ENCODE data around the gene STK32B.
"Not testable (repeated sequence)": the region's sequence is repeated elsewhere in the genome, so short reads cannot be mapped to it uniquely, and the experiment has no call there.

The STK32B gene

DNA sequence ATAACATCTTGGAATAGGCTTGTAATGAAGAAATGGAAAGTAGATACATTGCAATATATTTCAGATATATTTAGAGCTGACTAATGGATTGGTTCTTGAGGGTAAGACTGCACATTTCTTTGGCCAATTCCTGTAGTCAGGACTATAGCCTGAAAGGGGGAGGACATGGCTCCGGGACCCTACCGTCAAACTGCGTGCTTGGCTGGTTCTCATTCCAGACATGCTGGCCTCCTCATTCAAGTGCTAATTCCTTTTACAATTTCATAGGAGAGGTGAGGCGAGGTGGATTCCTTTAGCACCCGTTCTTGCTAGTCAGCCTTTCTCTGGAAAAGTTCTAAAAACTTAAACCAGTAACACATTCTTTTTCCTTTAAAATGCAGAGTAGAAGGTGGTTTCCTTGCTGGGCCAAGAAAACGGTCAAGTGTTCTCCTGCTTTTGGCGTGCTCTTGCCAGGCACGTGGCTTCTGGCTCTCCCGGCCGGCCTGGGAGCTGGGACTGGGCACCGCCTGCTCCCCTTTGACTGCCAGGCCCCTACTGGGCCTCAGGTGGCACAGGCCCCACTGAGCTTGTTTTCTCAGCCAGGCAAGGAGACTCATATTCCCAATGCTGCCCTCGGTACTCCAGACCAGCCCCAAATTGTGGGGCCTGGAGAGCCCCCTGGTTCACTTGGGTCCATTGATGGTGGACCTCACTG is 167.2 kb downstream of the STK32B start:
- Histone ChIP-seq H3K4me3 (ENCODE audit: low read length in 2 of 2) (no peak overlapping the region), H3K9ac (ENCODE audit: low read length in 2 of 2) (no peak overlapping the region), H3K27me3 (ENCODE audit: control insufficient read depth in 1 of 2, insufficient read depth in 2 of 2, low read length in 2 of 2) (no peaks in the 10 kb centered on the region), H3K27ac (ENCODE audit: low read length) (no peak overlapping the region), H3K9me3 (ENCODE audit: control insufficient read depth in 2 of 2, low read length in 2 of 2) (peaks cover 3 to 4% of the 10 kb centered on the region in 2 donors), H3K36me3 (ENCODE audit: control insufficient read depth in 2 of 2, insufficient read depth in 2 of 2, low read length in 2 of 2) (no peaks in the 10 kb centered on the region), H3K4me1 (ENCODE audit: control insufficient read depth, insufficient read depth, low read length) (no peaks in the 10 kb centered on the region)

DNA sequence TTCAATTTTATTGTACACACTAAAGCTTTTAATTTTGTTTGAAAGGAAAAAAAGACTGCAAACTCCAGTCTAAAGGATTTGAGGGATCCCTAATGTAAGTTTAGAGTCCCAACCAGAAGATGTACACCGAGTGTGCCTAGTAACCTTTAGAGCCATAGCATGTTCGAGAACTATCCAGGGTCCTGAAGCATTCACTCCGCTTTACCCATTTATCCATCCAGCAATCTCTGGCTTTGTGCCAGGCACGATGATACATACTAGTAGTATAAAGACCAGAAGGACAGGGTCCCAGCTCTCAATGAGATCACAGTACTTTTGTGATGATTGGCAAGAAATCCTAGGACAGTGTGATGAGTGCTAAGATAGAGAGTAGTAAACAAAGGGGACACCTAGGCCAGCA is 168.7 kb downstream of the STK32B start:
- H3K9me3 ChIP-seq (ENCODE audit: control insufficient read depth in 2 of 2, low read length in 2 of 2) = peaks cover 3 to 4% of the 10 kb centered on the region in 2 donors
- H3K27me3 ChIP-seq (ENCODE audit: control insufficient read depth in 1 of 2, insufficient read depth in 2 of 2, low read length in 2 of 2) = no peaks in the 10 kb centered on the region
- no peaks in the 10 kb centered on the region for H3K36me3 ChIP-seq (ENCODE audit: control insufficient read depth in 2 of 2, insufficient read depth in 2 of 2, low read length in 2 of 2)
- no peak overlapping the region for H3K27ac ChIP-seq (ENCODE audit: low read length)
- H3K4me3 ChIP-seq (ENCODE audit: low read length in 2 of 2) = no peak overlapping the region
- H3K9ac ChIP-seq (ENCODE audit: low read length in 2 of 2) = no peak overlapping the region
- H3K4me1 ChIP-seq (ENCODE audit: control insufficient read depth, insufficient read depth, low read length) = no peaks in the 10 kb centered on the region

DNA sequence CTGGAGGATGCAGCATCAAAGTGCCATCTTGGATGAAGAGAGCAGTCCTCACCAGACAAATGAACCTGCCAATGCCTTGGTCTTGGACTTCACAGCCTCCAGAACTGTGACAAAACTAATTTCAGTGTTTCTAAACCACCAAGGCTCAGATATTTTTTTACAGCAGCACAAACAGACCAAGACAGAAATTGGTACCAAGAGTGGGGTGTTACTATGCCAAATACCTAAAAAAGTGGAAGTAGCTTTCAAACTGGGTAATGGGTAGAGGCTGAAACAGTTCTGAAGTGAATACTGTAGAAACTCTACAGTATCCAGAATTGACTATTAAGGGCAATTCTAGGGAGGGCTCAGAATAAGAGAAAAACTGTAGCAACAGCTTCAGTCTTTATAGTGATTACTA is 170.8 kb downstream of the STK32B start:
- H3K27ac ChIP-seq (ENCODE audit: low read length) = no peak overlapping the region
- H3K36me3 ChIP-seq (ENCODE audit: control insufficient read depth in 2 of 2, insufficient read depth in 2 of 2, low read length in 2 of 2) = no peaks in the 10 kb centered on the region
- no peak overlapping the region for H3K4me3 ChIP-seq (ENCODE audit: low read length in 2 of 2)
- H3K27me3 ChIP-seq (ENCODE audit: control insufficient read depth in 1 of 2, insufficient read depth in 2 of 2, low read length in 2 of 2) = no peaks in the 10 kb centered on the region
- H3K9ac ChIP-seq (ENCODE audit: low read length in 2 of 2) = no peak overlapping the region
- peaks cover 3 to 4% of the 10 kb centered on the region in 2 donors for H3K9me3 ChIP-seq (ENCODE audit: control insufficient read depth in 2 of 2, low read length in 2 of 2)
- no peaks in the 10 kb centered on the region for H3K4me1 ChIP-seq (ENCODE audit: control insufficient read depth, insufficient read depth, low read length)

DNA sequence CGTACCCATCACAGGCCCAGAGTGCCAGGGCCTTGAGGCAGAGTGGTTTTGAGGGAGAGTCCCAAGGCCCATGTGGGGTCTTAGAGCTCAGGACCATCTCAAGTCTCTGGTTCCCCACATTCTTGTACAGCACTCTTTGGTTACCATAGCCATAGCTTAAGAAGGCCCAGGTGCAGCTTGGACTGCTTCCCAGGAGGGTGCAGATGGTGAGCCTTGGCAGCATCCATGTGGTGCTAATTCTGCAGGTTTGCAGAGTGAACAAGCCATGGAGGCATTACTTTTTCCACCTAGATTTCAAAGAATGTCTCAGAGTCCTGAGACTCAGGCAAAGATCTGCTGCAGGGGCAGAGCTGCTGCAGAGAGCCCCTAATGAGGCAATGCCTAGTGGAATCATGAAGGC is 171.7 kb downstream of the STK32B start:
- Histone ChIP-seq H3K36me3 (ENCODE audit: control insufficient read depth in 2 of 2, insufficient read depth in 2 of 2, low read length in 2 of 2) (no peaks in the 10 kb centered on the region), H3K4me1 (ENCODE audit: control insufficient read depth, insufficient read depth, low read length) (no peaks in the 10 kb centered on the region), H3K4me3 (ENCODE audit: low read length in 2 of 2) (no peak overlapping the region), H3K9me3 (ENCODE audit: control insufficient read depth in 2 of 2, low read length in 2 of 2) (peaks cover 3 to 4% of the 10 kb centered on the region in 2 donors), H3K27me3 (ENCODE audit: control insufficient read depth in 1 of 2, insufficient read depth in 2 of 2, low read length in 2 of 2) (no peaks in the 10 kb centered on the region), H3K9ac (ENCODE audit: low read length in 2 of 2) (no peak overlapping the region), H3K27ac (ENCODE audit: low read length) (no peak overlapping the region)

- Histone ChIP-seq H3K27me3 (ENCODE audit: control insufficient read depth in 1 of 2, insufficient read depth in 2 of 2, low read length in 2 of 2) (no peaks in the 10 kb centered on the region), H3K9me3 (ENCODE audit: control insufficient read depth in 2 of 2, low read length in 2 of 2) (peaks cover 3 to 4% of the 10 kb centered on the region in 2 donors), H3K36me3 (ENCODE audit: control insufficient read depth in 2 of 2, insufficient read depth in 2 of 2, low read length in 2 of 2) (no peaks in the 10 kb centered on the region), H3K27ac (ENCODE audit: low read length) (no peak overlapping the region), H3K4me1 (ENCODE audit: control insufficient read depth, insufficient read depth, low read length) (no peaks in the 10 kb centered on the region), H3K4me3 (ENCODE audit: low read length in 2 of 2) (no peak overlapping the region), H3K9ac (ENCODE audit: low read length in 2 of 2) (no peak overlapping the region)
Measured at GRCh38 chr4:5224340-5224739, 173.1 kb downstream of the STK32B start.

DNA sequence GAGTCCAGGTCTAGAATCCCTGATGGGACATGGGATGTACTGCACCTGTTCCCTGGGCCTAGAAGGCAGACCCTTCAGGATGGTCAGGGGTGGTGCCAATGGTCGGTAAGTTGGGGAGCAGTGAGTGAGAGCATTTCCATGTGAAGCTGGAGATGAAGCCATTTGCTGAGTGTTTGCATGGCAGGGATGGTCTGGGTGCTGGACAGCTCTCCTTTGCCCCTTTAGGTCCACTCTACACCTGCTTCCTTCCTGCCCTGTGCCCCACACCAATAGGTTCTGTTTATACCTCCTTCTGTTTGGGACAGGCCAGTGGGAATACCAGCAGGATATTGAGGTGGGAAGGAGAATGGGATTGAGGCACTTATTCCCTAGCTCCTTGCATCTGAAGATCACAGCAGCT is 181.3 kb downstream of the STK32B start:
- H3K9ac ChIP-seq (ENCODE audit: low read length in 2 of 2) = no peak overlapping the region
- no peak overlapping the region for H3K27ac ChIP-seq (ENCODE audit: low read length)
- H3K36me3 ChIP-seq (ENCODE audit: control insufficient read depth in 2 of 2, insufficient read depth in 2 of 2, low read length in 2 of 2) = no peaks in the 10 kb centered on the region
- H3K4me1 ChIP-seq (ENCODE audit: control insufficient read depth, insufficient read depth, low read length) = no peaks in the 10 kb centered on the region
- no peaks in the 10 kb centered on the region for H3K27me3 ChIP-seq (ENCODE audit: control insufficient read depth in 1 of 2, insufficient read depth in 2 of 2, low read length in 2 of 2)
- no peak overlapping the region for H3K4me3 ChIP-seq (ENCODE audit: low read length in 2 of 2)
- H3K9me3 ChIP-seq (ENCODE audit: control insufficient read depth in 2 of 2, low read length in 2 of 2) = no peaks in the 10 kb centered on the region

- no peak overlapping the region for H3K27ac ChIP-seq (ENCODE audit: low read length)
Measured at GRCh38 chr4:5237086-5237660, 185.9 kb downstream of the STK32B start.

DNA sequence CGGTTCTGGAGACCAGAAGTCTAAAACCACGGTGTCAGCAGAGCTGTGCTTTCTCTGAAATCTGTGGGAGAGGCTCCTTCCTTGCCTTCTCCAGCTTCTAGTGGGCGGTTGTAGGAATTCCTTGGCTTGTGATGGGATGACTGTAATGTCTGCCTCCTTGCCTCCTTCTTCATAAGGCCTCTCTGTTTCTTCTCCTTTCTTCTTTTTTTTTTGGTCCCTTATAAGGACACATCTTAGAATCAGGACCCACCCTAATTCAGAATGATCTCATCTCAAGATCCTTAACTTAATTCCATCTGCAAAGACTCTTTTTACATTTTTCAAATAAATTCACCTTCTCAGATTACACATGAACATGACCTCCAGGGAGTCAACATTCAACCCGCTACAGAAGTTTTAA is 186.9 kb downstream of the STK32B start:
- Histone ChIP-seq H3K9ac (ENCODE audit: low read length in 2 of 2) (no peak overlapping the region), H3K9me3 (ENCODE audit: control insufficient read depth in 2 of 2, low read length in 2 of 2) (no peaks in the 10 kb centered on the region), H3K4me1 (ENCODE audit: control insufficient read depth, insufficient read depth, low read length) (no peaks in the 10 kb centered on the region), H3K4me3 (ENCODE audit: low read length in 2 of 2) (no peak overlapping the region), H3K36me3 (ENCODE audit: control insufficient read depth in 2 of 2, insufficient read depth in 2 of 2, low read length in 2 of 2) (no peaks in the 10 kb centered on the region), H3K27ac (ENCODE audit: low read length) (no peak overlapping the region), H3K27me3 (ENCODE audit: control insufficient read depth in 1 of 2, insufficient read depth in 2 of 2, low read length in 2 of 2) (no peaks in the 10 kb centered on the region)

More at GRCh38 chr4:5237086-5237660, 185.9 kb downstream of the STK32B start:
- H3K9ac ChIP-seq (ENCODE audit: low read length in 2 of 2) = no peak overlapping the region
- no peak overlapping the region for H3K4me3 ChIP-seq (ENCODE audit: low read length in 2 of 2)
- H3K27me3 ChIP-seq (ENCODE audit: control insufficient read depth in 1 of 2, insufficient read depth in 2 of 2, low read length in 2 of 2) = no peaks in the 10 kb centered on the region
- no peaks in the 10 kb centered on the region for H3K36me3 ChIP-seq (ENCODE audit: control insufficient read depth in 2 of 2, insufficient read depth in 2 of 2, low read length in 2 of 2)
- no peaks in the 10 kb centered on the region for H3K9me3 ChIP-seq (ENCODE audit: control insufficient read depth in 2 of 2, low read length in 2 of 2)
- no peaks in the 10 kb centered on the region for H3K4me1 ChIP-seq (ENCODE audit: control insufficient read depth, insufficient read depth, low read length)

DNA sequence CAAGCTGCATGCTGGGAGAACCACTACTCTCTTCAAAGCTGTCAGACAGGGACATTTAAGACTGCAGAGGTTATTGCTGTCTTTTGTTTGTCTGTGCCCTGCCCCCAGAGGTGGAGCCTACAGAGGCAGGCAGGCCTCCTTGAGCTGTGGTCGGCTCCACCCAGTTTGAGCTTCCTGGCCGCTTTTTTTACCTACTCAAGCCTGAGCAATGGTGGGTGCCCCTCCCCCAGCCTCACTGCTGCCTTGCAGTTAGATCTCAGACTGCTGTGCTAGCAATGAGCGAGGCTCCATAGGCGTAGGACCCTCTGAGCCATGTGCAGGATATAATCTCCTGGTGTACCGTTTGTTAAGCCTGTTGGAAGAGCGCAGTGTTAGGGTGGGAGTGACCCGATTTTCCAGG is 195.8 kb downstream of the STK32B start:
- not testable (repeated sequence) for H3K36me3 ChIP-seq (ENCODE audit: control insufficient read depth in 2 of 2, insufficient read depth in 2 of 2, low read length in 2 of 2); H3K27ac ChIP-seq (ENCODE audit: low read length); H3K4me3 ChIP-seq (ENCODE audit: low read length in 2 of 2); H3K4me1 ChIP-seq (ENCODE audit: control insufficient read depth, insufficient read depth, low read length); H3K9me3 ChIP-seq (ENCODE audit: control insufficient read depth in 2 of 2, low read length in 2 of 2); H3K9ac ChIP-seq (ENCODE audit: low read length in 2 of 2); H3K27me3 ChIP-seq (ENCODE audit: control insufficient read depth in 1 of 2, insufficient read depth in 2 of 2, low read length in 2 of 2)

DNA sequence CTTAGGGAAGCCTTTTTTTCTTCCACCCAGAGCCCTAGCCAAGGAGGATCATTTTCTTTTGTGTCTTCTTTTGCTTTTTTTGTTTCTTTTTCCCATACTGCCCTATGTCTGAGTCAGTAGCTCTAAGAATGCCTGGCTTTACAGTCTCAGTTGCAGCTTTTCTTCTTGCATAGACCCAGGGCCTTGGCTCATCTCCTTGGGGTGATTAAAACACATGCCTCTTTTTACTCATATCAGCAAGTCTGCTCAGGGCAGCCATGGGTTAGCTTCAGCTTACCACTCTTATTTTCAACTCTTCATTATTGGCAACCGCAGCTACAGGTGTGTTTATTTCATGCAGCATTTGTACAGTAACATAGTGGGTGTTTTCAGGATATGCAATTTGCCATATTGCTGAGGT is 196.5 kb downstream of the STK32B start:
- Histone ChIP-seq H3K9ac (ENCODE audit: low read length in 2 of 2) (no peak overlapping the region), H3K4me3 (ENCODE audit: low read length in 2 of 2) (no peak overlapping the region), H3K27me3 (ENCODE audit: control insufficient read depth in 1 of 2, insufficient read depth in 2 of 2, low read length in 2 of 2) (no peaks in the 10 kb centered on the region), H3K9me3 (ENCODE audit: control insufficient read depth in 2 of 2, low read length in 2 of 2) (peaks cover 0 to 4% of the 10 kb centered on the region in 2 donors), H3K36me3 (ENCODE audit: control insufficient read depth in 2 of 2, insufficient read depth in 2 of 2, low read length in 2 of 2) (no peaks in the 10 kb centered on the region), H3K4me1 (ENCODE audit: control insufficient read depth, insufficient read depth, low read length) (no peaks in the 10 kb centered on the region), H3K27ac (ENCODE audit: low read length) (no peak overlapping the region)

DNA sequence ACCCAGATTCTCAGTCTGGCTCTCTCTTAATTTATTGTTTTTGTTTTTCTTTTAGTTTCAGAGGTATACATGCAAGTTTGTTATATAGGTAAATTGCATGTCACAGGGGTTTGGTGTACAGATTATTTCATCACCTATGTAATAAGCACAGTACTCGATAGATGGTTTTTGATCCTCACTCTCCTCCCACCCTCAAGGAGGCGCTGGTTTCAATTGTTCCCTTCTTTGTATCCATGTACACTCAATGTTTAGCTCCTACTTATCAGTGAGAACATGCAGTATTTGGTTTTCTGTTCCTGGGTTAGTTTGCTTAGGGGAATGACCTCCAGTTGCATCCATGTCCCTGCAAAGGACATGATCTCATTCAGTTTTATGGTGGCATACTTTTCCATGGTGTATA is 198.4 kb downstream of the STK32B start:
- no peak overlapping the region for H3K4me3 ChIP-seq (ENCODE audit: low read length in 2 of 2)
- H3K27ac ChIP-seq (ENCODE audit: low read length) = no peak overlapping the region
- H3K27me3 ChIP-seq (ENCODE audit: control insufficient read depth in 1 of 2, insufficient read depth in 2 of 2, low read length in 2 of 2) = no peaks in the 10 kb centered on the region
- no peaks in the 10 kb centered on the region for H3K36me3 ChIP-seq (ENCODE audit: control insufficient read depth in 2 of 2, insufficient read depth in 2 of 2, low read length in 2 of 2)
- H3K9me3 ChIP-seq (ENCODE audit: control insufficient read depth in 2 of 2, low read length in 2 of 2) = peaks cover 0 to 4% of the 10 kb centered on the region in 2 donors
- H3K9ac ChIP-seq (ENCODE audit: low read length in 2 of 2) = no peak overlapping the region
- no peaks in the 10 kb centered on the region for H3K4me1 ChIP-seq (ENCODE audit: control insufficient read depth, insufficient read depth, low read length)

Data from stomach smooth muscle (tissue), 2 donors.